Prostate gland (tissue), 2 donors: Measurements from ENCODE around the gene WHRN. TPM values are rescaled to one million over a fixed set of nuclear protein-coding genes. Genes with fewer than 3 reads are reported as not detected.

Experiments
- DNase-seq: peaks from one replicate; pipeline ENCODE4 v3.0.0-alpha.2; 2019; ENCODE audit warnings: low spot score
- H3K27ac ChIP-seq, 2 donors: fragments of 200-600 bp; sonication (generic); 2 replicates each; pipeline ENCODE4 v1.5.1; 2017 to 2019
- H3K27me3 ChIP-seq: fragments of 200-600 bp; sonication (generic); replicated peaks from 2 replicates; pipeline ENCODE4 v1.5.1; 2019; ENCODE audit not compliant: insufficient read depth
- H3K36me3 ChIP-seq, 2 donors: fragments of 200-600 bp; sonication (generic); 1 replicate in 1 of 2; 2 replicates in 1 of 2; pipeline versions ENCODE4 v1.5.1 to v1.8.1; 2017 to 2019
- H3K4me1 ChIP-seq: fragments of 200-600 bp; sonication (generic); replicated peaks from 2 replicates; pipeline ENCODE4 v1.5.1; 2019
- H3K4me3 ChIP-seq, 2 donors: fragments of 200-600 bp; sonication (generic); 2 replicates each; pipeline ENCODE4 v1.5.1; 2017 to 2019
- H3K9me3 ChIP-seq: fragments of 200-600 bp; sonication (generic); 2 replicates; pipeline ENCODE4 v1.5.1; 2017
- CTCF ChIP-seq, 4 experiments: fragments of 200-600 bp in 2 of 4; fragments of 450-650 bp in 2 of 4; sonication (generic) in 2 of 4; IDR thresholded peaks; 1 replicate in 3 of 4; 2 replicates in 1 of 4; pipeline ENCODE4 v1.5.1; 2016 to 2019; ENCODE audit warnings: antibody characterized with exemption in 4 of 4, mild to moderate bottlenecking in 2 of 4, moderate library complexity in 2 of 4
- POLR2A ChIP-seq: fragments of 450-650 bp; IDR thresholded peaks from one replicate; pipeline ENCODE4 v1.6.1; 2016; ENCODE audit warnings: antibody characterized with exemption, mild to moderate bottlenecking
- POLR2AphosphoS5 ChIP-seq: sonication (generic); formaldehyde crosslinking; IDR thresholded peaks from one replicate; pipeline ENCODE4 v1.6.1; 2017; ENCODE audit warnings: antibody characterized with exemption
- WGBS: methylation state at CpG from one replicate; pipeline ENCODE4 v1.1.5; 2018; 5-methylcytosine and 5-hydroxymethylcytosine counted together
- intact Hi-C: fragments of 100-400 bp; cut with DNase I; formaldehyde crosslinking; loops from one replicate; pipeline ENCODE4 v1.14.2; 2022
- total RNA-seq, 2 donors: library from RNA; depleted of rRNA; stranded (reverse); fragments of >200 nt; gene quantifications; one replicate each; pipeline ENCODE4 v1.1.0, GENCODE V29; 2016

The WHRN gene
- total RNA-seq, 2 donors from 2014 or later, result 13.8 to 102 TPM

GRCh38 chr9:114426046-114426948 lies 79.0 kb downstream of the WHRN start:
- H3K27ac ChIP-seq, result no peak overlapping the region
- no peaks in the 10 kb centered on the region for H3K36me3 ChIP-seq
- 87% methylated on average over 18 of the region's 18 CpGs for WGBS
- H3K4me3 ChIP-seq, result no peak overlapping the region
- intact Hi-C loops, result no loop called here
- no peaks in the 10 kb centered on the region for H3K9me3 ChIP-seq
- no peaks in the 10 kb centered on the region for H3K4me1 ChIP-seq
- H3K27me3 ChIP-seq, result no peaks in the 10 kb centered on the region
- no peak for TF ChIP-seq CTCF (IDR thresholded peaks at IDR 0.05)
- TF ChIP-seq POLR2A, result no peak
- TF ChIP-seq POLR2AphosphoS5, result no peak
- DNase-seq, result no peak

DNA sequence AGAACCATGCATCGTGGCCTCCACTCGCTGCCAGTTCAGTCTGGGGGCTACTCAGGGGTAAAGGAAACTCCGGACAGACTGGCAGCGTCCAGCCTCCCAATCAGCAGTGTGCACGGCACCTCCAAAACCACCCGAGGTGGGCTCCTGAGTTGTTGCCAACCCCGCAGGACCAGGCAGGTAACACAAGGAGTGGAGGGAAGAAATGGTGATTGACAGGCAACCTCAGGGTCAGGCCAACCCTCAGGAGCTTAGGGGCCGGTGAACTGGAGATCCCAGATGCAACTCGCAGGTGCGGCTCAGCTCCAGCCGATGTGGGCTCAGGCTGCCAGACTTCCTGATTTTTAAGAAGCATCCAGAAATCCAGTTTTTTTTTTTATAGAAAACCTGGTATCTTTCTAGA lies 80.1 kb downstream of the WHRN start:
- Histone ChIP-seq H3K4me3 (no peak overlapping the region), H3K27me3 (no peaks in the 10 kb centered on the region), H3K36me3 (no peaks in the 10 kb centered on the region), H3K4me1 (no peaks in the 10 kb centered on the region), H3K9me3 (no peaks in the 10 kb centered on the region), H3K27ac (no peak overlapping the region)
- DNase-seq, result no peak
- intact Hi-C loops, result no loop called here
- WGBS, result 81% methylated on average over 11 of the region's 11 CpGs
- TF ChIP-seq POLR2A, result no peak
- no peak for TF ChIP-seq POLR2AphosphoS5
- no peak for TF ChIP-seq CTCF (IDR thresholded peaks at IDR 0.05)

GRCh38 chr9:114424126-114424525 lies 81.1 kb downstream of the WHRN start:
- H3K36me3 ChIP-seq, result no peaks in the 10 kb centered on the region
- no peaks in the 10 kb centered on the region for H3K27me3 ChIP-seq
- H3K4me3 ChIP-seq, result no peak overlapping the region
- TF ChIP-seq CTCF (IDR thresholded peaks at IDR 0.05) (no peak), POLR2A (no peak), POLR2AphosphoS5 (no peak)
- intact Hi-C loops, result no loop called here
- H3K9me3 ChIP-seq, result no peaks in the 10 kb centered on the region
- H3K27ac ChIP-seq, result no peak overlapping the region
- whole genome bisulfite sequencing, result 77% methylated on average over 12 of the region's 12 CpGs
- no peak for DNase-seq
- H3K4me1 ChIP-seq, result no peaks in the 10 kb centered on the region

GRCh38 chr9:114423181-114423580 lies 82.1 kb downstream of the WHRN start:
- H3K9me3 ChIP-seq, result no peaks in the 10 kb centered on the region
- DNase-seq, result no peak
- 93% methylated on average over 14 of the region's 14 CpGs for WGBS
- no peak overlapping the region for H3K4me3 ChIP-seq
- TF ChIP-seq CTCF (IDR thresholded peaks at IDR 0.05) (no peak), POLR2AphosphoS5 (no peak), POLR2A (no peak)
- H3K27me3 ChIP-seq, result no peaks in the 10 kb centered on the region
- H3K4me1 ChIP-seq, result no peaks in the 10 kb centered on the region
- intact Hi-C loops, result no loop called here
- H3K36me3 ChIP-seq, result no peaks in the 10 kb centered on the region
- no peak overlapping the region for H3K27ac ChIP-seq

DNA sequence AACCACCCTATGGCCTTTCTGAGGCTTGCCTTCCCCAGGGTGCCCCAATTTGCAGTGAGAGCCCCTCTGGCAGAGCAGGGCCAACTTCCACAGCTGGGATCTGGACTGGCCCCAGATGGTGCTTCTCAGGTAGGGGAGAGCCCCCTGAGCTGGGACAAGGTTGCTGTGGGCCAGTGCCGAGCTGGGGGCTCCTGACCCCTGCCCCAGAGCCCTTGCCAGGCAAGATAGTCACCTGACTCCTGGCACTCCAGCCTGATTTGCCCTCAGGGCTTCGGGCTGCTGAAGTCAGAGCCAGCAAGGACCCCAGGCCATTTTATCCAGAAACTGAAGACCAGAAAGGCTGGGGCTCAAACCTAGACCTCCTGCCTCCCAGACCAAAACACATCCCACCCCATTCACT lies 84.1 kb downstream of the WHRN start:
- Histone ChIP-seq H3K27me3 (no peaks in the 10 kb centered on the region), H3K4me3 (no peak overlapping the region), H3K4me1 (no peaks in the 10 kb centered on the region), H3K27ac (no peak overlapping the region), H3K36me3 (no peaks in the 10 kb centered on the region), H3K9me3 (no peaks in the 10 kb centered on the region)
- intact Hi-C loops, result no loop called here
- whole genome bisulfite sequencing, result 79% methylated on average over 2 of the region's 2 CpGs
- no peak for DNase-seq
- no peak for TF ChIP-seq CTCF (IDR thresholded peaks at IDR 0.05)
- no peak for TF ChIP-seq POLR2AphosphoS5
- no peak for TF ChIP-seq POLR2A
